HEK293T (cell line): Measurements from ENCODE around the gene DCST2.

Experiments
- CTCF ChIA-PET: fragments of 350-600 bp; formaldehyde crosslinking; extraction: SDS; loops from one replicate; lab custom pipeline; 2021; ENCODE audit warnings: antibody characterized with exemption, inconsistent platforms; lab: Yijun Ruan, JAX
- POLR2A ChIA-PET: fragments of 350-600 bp; formaldehyde crosslinking; extraction: SDS; loops from one replicate; lab custom pipeline; 2020; ENCODE audit warnings: antibody characterized with exemption, inconsistent platforms; lab: Yijun Ruan, JAX
- DNase-seq: peaks from one replicate; pipeline ENCODE4 v3.0.0; 2012; ENCODE audit warnings: mixed read lengths; ENCODE audit errors: extremely low spot score
- ARNT ChIP-seq: fragments of 450-650 bp; IDR thresholded peaks from 2 replicates; pipeline ENCODE4 v1.6.1; 2017; ENCODE audit warnings: mild to moderate bottlenecking
- BHLHE40 ChIP-seq: fragments of 450-650 bp; IDR thresholded peaks from 2 replicates; pipeline ENCODE4 v1.6.1; 2016; ENCODE audit warnings: mild to moderate bottlenecking, moderate library complexity, borderline replicate concordance
- CTBP1 ChIP-seq: fragments of 450-650 bp; IDR thresholded peaks from 2 replicates; pipeline ENCODE4 v1.6.1; 2016; ENCODE audit warnings: borderline replicate concordance
- ELF4 ChIP-seq: fragments of 450-650 bp; IDR thresholded peaks from 2 replicates; pipeline ENCODE4 v1.6.1; 2017; ENCODE audit warnings: antibody characterized with exemption
- FOXA1 ChIP-seq: fragments of 450-650 bp; IDR thresholded peaks from 2 replicates; pipeline ENCODE4 v1.6.1; 2016; ENCODE audit warnings: mild to moderate bottlenecking
- FOXK2 ChIP-seq: fragments of 450-650 bp; IDR thresholded peaks from 2 replicates; pipeline ENCODE4 v1.6.1; 2016; ENCODE audit warnings: mild to moderate bottlenecking
- FOXM1 ChIP-seq: fragments of 450-650 bp; IDR thresholded peaks from 2 replicates; pipeline ENCODE4 v1.6.1; 2017; ENCODE audit warnings: mild to moderate bottlenecking, borderline replicate concordance
- HDGF ChIP-seq: fragments of 450-650 bp; IDR thresholded peaks from 2 replicates; pipeline ENCODE4 v1.6.1; 2017; ENCODE audit warnings: antibody characterized with exemption, borderline replicate concordance
- L3MBTL2 ChIP-seq: fragments of 450-650 bp; conservative IDR thresholded peaks from 2 replicates; pipeline ENCODE4 v1.6.1; 2016; ENCODE audit warnings: mild to moderate bottlenecking
- LEF1 ChIP-seq: fragments of 450-650 bp; IDR thresholded peaks from 2 replicates; pipeline ENCODE4 v1.6.1; 2017; ENCODE audit warnings: mild to moderate bottlenecking, borderline replicate concordance
- NFRKB ChIP-seq: fragments of 450-650 bp; IDR thresholded peaks from 2 replicates; pipeline ENCODE4 v1.6.1; 2016; ENCODE audit warnings: mild to moderate bottlenecking, moderate library complexity
- PKNOX1 ChIP-seq: fragments of 450-650 bp; IDR thresholded peaks from 2 replicates; pipeline ENCODE4 v1.6.1; 2016
- SP1 ChIP-seq: fragments of 450-650 bp; IDR thresholded peaks from 2 replicates; pipeline ENCODE4 v1.6.1; 2017
- SUZ12 ChIP-seq: fragments of 450-650 bp; IDR thresholded peaks from 2 replicates; pipeline ENCODE4 v1.6.1; 2016; ENCODE audit warnings: mild to moderate bottlenecking
- TARDBP ChIP-seq: fragments of 450-650 bp; IDR thresholded peaks from 2 replicates; pipeline ENCODE4 v1.6.1; 2016
- ZNF384 ChIP-seq: fragments of 450-650 bp; IDR thresholded peaks from 2 replicates; pipeline ENCODE4 v1.6.1; 2016

Gene DCST2

GRCh38 chr1:155057104-155057503, 23.5 kb upstream of the DCST2 start:
- no peak for DNase-seq
- TF ChIP-seq ARNT (no peak), FOXM1 (no peak), ELF4 (no peak), LEF1 (no peak), TARDBP (no peak), PKNOX1 (no peak), L3MBTL2 (no peak), ZNF384 (no peak), NFRKB (no peak), FOXK2 (no peak), BHLHE40 (no peak), HDGF (no peak), FOXA1 (no peak), CTBP1 (no peak), SP1 (no peak)
- POLR2A ChIA-PET = interaction anchor here (0.6 to 1.1 kb wide), 3 partner anchors 28 to 186 kb away, joined by 3 to 4 read pairs (median 4); partner anchors contain the start of gene SLC50A1
- CTCF ChIA-PET = interaction anchor here (0.6 to 1.5 kb wide), 4 partner anchors 9 to 385 kb away, joined by 3 read pairs; no protein-coding TSS in a partner anchor

GRCh38 chr1:155053531-155054105, 20.0 kb upstream of the DCST2 start:
- CTCF ChIA-PET = interaction anchor here (0.8 to 3.0 kb wide), 3 partner anchors 9 to 119 kb away, joined by 3 to 9 read pairs (median 5); partner anchors contain the start of gene KRTCAP2
- POLR2A ChIA-PET = interaction anchor here (0.9 to 1.2 kb wide), 3 partner anchors 9 to 54 kb away, joined by 3 to 4 read pairs (median 3); no protein-coding TSS in a partner anchor
- DNase-seq = no peak
- TF ChIP-seq FOXK2 = no peak
- no peak for TF ChIP-seq SUZ12
- TF ChIP-seq HDGF = no peak
- TF ChIP-seq FOXA1 = no peak
- TF ChIP-seq LEF1 = no peak
- no peak for TF ChIP-seq ZNF384
- no peak for TF ChIP-seq ELF4
- TF ChIP-seq FOXM1 = no peak
- TF ChIP-seq TARDBP = no peak
- TF ChIP-seq SP1 = no peak
- TF ChIP-seq CTBP1 = no peak
- no peak for TF ChIP-seq PKNOX1
- no peak for TF ChIP-seq NFRKB
- no peak for TF ChIP-seq ARNT

GRCh38 chr1:155052439-155053395, 19.1 kb upstream of the DCST2 start:
- DNase-seq = no peak
- POLR2A ChIA-PET = interaction anchor here (1.0 kb wide), 1 partner anchor 51 kb away, joined by 3 read pairs; no protein-coding TSS in a partner anchor
- no peak for TF ChIP-seq TARDBP
- no peak for TF ChIP-seq FOXM1
- no peak for TF ChIP-seq PKNOX1
- no peak for TF ChIP-seq SUZ12
- no peak for TF ChIP-seq ZNF384
- TF ChIP-seq L3MBTL2 = no peak
- no peak for TF ChIP-seq HDGF
- no peak for TF ChIP-seq NFRKB
- no peak for TF ChIP-seq FOXK2
- no peak for TF ChIP-seq LEF1
- TF ChIP-seq ARNT = no peak
- CTCF ChIA-PET = interaction anchor here (0.8 to 3.0 kb wide), 5 partner anchors 9 to 57 kb away, joined by 3 to 9 read pairs (median 4); no protein-coding TSS in a partner anchor

- DNase-seq = peak; percentile 41
- TF ChIP-seq FOXA1 (no peak), NFRKB (no peak), FOXK2 (no peak), ARNT (no peak), SP1 (no peak), LEF1 (no peak), PKNOX1 (no peak), HDGF (no peak), TARDBP (no peak), CTBP1 (no peak), ZNF384 (no peak), ELF4 (no peak), SUZ12 (no peak), BHLHE40 (no peak), FOXM1 (no peak), L3MBTL2 (no peak)
- ChIA-PET POLR2A (interaction anchor here (0.8 to 2.4 kb wide), 7 partner anchors 8 to 69 kb away, joined by 3 to 11 read pairs (median 4); partner anchors contain the start of gene FLAD1), CTCF (interaction anchor here (0.8 to 3.0 kb wide), 6 partner anchors 10 to 56 kb away, joined by 3 to 9 read pairs (median 4); no protein-coding TSS in a partner anchor)
Measured at GRCh38 chr1:155051777-155052398, 18.3 kb upstream of the DCST2 start.
